IgD-negative memory B cell (primary cell): ENCODE data around the gene ADGRF4. TPM values are rescaled to one million over a fixed set of nuclear protein-coding genes. Genes with fewer than 3 reads are reported as not detected.
"Not testable (repeated sequence)": the region's sequence is repeated elsewhere in the genome, so short reads cannot be mapped to it uniquely, and the experiment has no call there.

ENCODE experiments used
- H3K27ac Mint-ChIP-seq, 3 donors: one replicate each; pipeline ENCODE4 v1.8.0; 2020 to 2022; ENCODE audit warnings: mild to moderate bottlenecking in 3 of 3, mixed read lengths in 3 of 3, moderate library complexity in 1 of 3
- H3K27me3 Mint-ChIP-seq: one replicate; pipeline ENCODE4 v1.8.0; 2021; ENCODE audit warnings: mixed read lengths
- H3K36me3 Mint-ChIP-seq: one replicate; pipeline ENCODE4 v1.8.0; 2020; ENCODE audit warnings: mild to moderate bottlenecking, mixed read lengths
- H3K4me1 Mint-ChIP-seq, 3 donors: one replicate each; pipeline ENCODE4 v1.8.0; 2020 to 2022; ENCODE audit warnings: mixed read lengths in 3 of 3, mild to moderate bottlenecking in 1 of 3
- H3K4me3 Mint-ChIP-seq, 4 donors: one replicate each; pipeline ENCODE4 v1.8.0; 2020 to 2022; ENCODE audit warnings: mild to moderate bottlenecking in 4 of 4, mixed read lengths in 4 of 4, moderate library complexity in 3 of 4
- H3K9me3 Mint-ChIP-seq, 3 donors: one replicate each; pipeline ENCODE4 v1.8.0; 2020 to 2021; ENCODE audit warnings: mixed read lengths in 3 of 3, mild to moderate bottlenecking in 1 of 3
- polyA plus RNA-seq: library from polyadenylated mRNA; unstranded; fragments of 300-500 nt; fragmentation: Illumina TruSeq; gene quantifications from one replicate; pipeline ENCODE4 v1.2.3, GENCODE V29; 2021

The ADGRF4 gene
- polyA plus RNA-seq, 1 donor from 2014 or later = not detected

DNA sequence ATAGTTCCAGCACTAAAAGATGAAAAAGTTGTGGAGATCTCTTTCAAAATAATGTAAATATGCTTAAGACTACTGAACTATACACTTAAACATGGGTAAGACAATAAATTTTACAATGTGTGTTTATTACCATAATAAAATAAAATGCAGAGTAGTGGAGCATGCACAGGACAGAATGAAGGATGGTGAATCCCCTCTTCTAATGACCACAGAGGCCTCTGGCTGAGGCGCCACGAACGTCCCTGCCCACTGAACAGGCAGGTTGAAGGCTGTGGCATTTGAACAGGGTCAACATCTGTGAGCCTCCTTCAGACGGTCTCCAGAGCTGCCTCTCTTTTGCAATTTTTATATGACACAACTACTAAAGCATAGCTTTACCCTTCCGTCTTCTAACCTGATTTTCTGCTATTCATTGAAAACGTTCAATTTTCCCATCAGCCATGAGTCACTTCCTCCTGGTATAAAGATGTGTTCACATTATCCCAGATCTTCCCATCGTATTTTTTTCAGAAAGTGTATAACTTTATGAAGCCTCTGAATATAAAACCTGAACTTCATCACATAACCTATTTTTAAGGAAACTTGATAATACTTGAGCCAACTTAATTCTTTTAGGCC lies 37.8 kb downstream of the ADGRF4 start:
- H3K4me3 Mint-ChIP-seq = no peak overlapping the region
- H3K9me3 Mint-ChIP-seq = no peaks in the 10 kb centered on the region
- H3K4me1 Mint-ChIP-seq = no peaks in the 10 kb centered on the region
- H3K36me3 Mint-ChIP-seq = no peaks in the 10 kb centered on the region
- no peak overlapping the region for H3K27ac Mint-ChIP-seq
- H3K27me3 Mint-ChIP-seq = no peaks in the 10 kb centered on the region

DNA sequence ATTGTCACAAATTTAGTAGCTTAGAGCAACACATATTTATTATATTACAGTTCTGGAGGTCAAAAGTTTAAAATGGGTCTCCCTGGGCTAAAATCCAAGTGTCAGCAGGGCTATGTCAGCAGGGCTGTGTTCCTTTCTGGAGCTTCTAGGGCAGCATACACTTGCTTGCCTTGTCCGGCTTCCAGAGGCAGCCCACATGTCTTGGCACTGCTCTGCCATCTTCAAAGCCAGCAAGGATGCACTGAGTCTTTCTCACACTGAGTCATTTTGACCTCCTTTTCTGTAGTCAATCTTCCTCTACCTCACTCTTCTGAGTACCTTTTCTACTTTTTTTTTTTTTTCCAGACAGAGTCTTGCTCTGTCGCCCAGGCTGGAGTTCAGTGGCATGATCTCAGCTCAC lies 39.0 kb downstream of the ADGRF4 start:
- Mint-ChIP-seq H3K36me3 (no peaks in the 10 kb centered on the region), H3K4me3 (no peak overlapping the region), H3K27me3 (no peaks in the 10 kb centered on the region), H3K27ac (no peak overlapping the region), H3K4me1 (no peaks in the 10 kb centered on the region), H3K9me3 (no peaks in the 10 kb centered on the region)

DNA sequence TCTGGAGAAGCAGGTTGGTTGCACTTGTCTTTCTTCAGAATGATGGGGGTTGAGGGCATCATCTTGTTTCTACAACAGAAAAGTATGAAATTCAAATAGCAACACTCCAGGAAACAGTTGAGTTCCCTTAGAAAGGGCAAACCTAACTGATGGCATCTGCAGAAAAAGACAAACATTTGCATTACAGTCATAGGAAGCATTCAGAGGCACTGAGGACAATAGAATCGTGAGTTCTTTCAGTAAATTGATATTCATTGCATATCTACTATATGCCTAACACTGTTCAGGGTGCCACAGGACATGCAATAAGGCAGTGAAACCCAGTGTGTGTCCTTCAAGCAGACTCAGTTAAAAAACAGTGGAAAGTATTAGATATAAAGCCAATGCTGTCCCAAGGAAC lies 42.3 kb downstream of the ADGRF4 start:
- H3K4me1 Mint-ChIP-seq = no peaks in the 10 kb centered on the region

DNA sequence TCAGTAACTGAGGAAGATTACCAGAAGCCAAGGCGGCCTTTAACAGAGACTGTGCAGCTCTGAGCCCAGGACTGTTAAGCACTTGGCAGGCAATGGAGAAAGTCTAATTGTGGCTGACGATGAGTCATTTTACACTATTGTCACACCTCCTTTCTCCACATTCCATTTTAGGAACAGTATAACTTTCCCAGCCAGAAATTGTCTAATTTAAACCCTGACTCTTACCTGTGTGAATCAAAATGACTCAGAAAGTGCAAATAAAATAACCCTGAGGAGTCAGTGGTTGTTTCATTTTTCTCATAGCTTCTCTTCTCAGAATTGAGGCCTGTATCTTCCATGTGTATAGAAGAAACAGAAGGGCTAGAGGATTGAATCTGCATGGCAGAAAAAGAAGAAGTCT lies 43.4 kb downstream of the ADGRF4 start:
- peaks cover 2% of the 10 kb centered on the region for H3K36me3 Mint-ChIP-seq
- H3K27me3 Mint-ChIP-seq = no peaks in the 10 kb centered on the region
- H3K9me3 Mint-ChIP-seq = peaks cover 0 to 2% (median 0%) of the 10 kb centered on the region in 3 donors
- H3K27ac Mint-ChIP-seq = no peak overlapping the region
- no peaks in the 10 kb centered on the region for H3K4me1 Mint-ChIP-seq
- no peak overlapping the region for H3K4me3 Mint-ChIP-seq

More for the DNA sequence above, 42.3 kb downstream of the ADGRF4 start:
- Mint-ChIP-seq H3K4me3 (no peak overlapping the region), H3K36me3 (peaks cover under 1% of the 10 kb centered on the region), H3K27ac (no peak overlapping the region), H3K9me3 (no peaks in the 10 kb centered on the region), H3K27me3 (no peaks in the 10 kb centered on the region)

DNA sequence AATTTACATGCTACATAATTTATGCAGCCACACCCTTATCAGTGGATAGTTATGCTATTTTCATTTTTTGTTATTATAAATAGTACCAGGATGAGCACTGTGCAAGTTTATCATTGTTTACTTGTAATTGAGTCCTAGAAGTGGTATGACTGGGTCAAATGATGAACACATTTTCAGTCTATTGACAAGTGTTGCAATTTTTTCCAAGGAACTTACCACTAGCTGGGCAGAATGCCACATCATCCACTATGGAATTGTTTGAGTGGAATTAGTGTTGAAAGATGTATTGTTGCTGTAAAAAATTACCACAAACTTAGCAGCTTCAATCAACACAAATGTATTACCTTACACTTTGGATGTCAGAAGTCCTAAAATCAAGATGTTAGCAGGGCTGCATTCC lies 45.4 kb downstream of the ADGRF4 start:
- no peaks in the 10 kb centered on the region for H3K27me3 Mint-ChIP-seq
- no peaks in the 10 kb centered on the region for H3K4me1 Mint-ChIP-seq
- H3K36me3 Mint-ChIP-seq = peaks cover 2% of the 10 kb centered on the region
- no peak overlapping the region for H3K27ac Mint-ChIP-seq
- no peak overlapping the region for H3K4me3 Mint-ChIP-seq
- H3K9me3 Mint-ChIP-seq = peaks cover 0 to 2% (median 0%) of the 10 kb centered on the region in 3 donors

DNA sequence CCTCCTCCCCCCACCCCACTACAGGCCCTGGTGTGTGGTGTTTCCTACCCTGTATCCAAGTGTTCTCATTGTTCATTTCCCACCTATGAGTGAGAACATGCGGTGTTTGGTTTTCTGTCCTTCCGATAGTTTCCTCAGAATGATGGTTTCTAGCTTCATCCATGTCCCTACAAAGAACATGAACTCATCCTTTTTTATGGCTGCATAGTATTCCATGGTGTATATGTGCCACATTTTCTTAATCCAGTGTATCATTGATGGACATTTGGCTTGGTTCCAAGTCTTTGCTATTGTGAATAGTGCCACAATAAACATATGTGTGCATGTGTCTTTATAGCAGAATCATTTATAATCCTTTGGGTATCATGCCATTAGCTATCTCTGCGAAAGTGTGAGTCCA lies 46.9 kb downstream of the ADGRF4 start:
- not testable (repeated sequence) for H3K9me3 Mint-ChIP-seq, H3K27ac Mint-ChIP-seq, H3K4me3 Mint-ChIP-seq, H3K27me3 Mint-ChIP-seq, H3K36me3 Mint-ChIP-seq, H3K4me1 Mint-ChIP-seq

DNA sequence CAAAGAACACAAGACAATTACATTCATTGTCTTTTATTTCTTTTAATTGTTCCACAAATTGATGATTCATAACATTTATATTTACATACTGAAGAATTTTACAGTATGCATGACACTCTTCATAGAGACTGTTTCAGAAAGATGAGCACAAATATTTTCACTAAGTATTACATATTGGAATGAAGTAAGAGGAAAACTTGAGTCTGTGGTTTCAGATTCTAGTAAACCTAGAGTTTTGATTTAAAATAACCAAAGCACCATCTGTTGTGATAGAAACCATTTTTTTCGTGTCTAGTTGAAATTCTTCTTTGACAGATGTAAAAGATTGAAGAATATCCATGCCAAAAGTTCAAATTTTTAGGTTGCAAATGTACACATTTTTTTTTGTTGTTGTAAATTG lies 51.4 kb downstream of the ADGRF4 start:
- Mint-ChIP-seq H3K4me1 (no peaks in the 10 kb centered on the region), H3K36me3 (peaks cover 2% of the 10 kb centered on the region), H3K4me3 (no peak overlapping the region), H3K27ac (no peak overlapping the region), H3K9me3 (peaks cover 0 to 10% (median 1%) of the 10 kb centered on the region in 3 donors), H3K27me3 (peaks cover 2% of the 10 kb centered on the region)

DNA sequence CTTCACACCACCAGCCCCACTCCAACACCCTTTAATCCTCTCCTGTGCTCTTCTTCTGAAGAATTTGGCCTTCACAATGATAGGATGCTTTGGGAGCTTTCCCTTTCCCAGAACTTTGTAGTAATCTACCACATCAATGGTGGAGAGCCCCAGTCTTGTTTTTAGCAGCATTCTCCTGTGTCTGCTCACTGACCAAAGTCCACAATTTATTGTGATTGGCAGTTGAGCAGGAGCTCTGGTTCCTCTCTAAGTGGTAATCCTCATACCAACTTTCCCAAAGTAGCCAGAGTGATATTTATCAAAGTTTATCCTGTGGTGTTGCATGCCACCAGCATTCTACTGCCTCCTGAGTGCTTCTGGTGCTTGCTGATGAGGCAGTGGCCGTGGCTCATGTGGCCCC lies 54.4 kb downstream of the ADGRF4 start:
- H3K4me1 Mint-ChIP-seq = no peaks in the 10 kb centered on the region

DNA sequence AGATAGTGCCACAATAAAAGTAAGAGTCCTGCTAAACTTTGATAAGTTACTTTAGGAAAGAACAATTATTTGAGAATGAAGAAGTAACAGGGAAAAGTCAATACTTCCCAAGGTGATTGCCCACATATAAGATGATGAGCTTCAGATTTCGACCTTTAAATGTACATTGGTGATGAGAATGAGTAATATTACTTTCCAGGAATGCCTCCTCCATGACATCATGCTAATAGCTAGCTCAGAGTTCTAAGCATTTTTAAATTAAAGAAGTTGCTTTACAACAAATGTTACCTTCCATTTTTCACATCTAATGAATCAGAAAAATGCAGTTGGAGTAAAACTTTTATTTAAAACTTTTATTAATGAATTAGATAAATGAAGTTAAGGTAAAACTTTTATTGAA lies 61.0 kb downstream of the ADGRF4 start:
- no peaks in the 10 kb centered on the region for H3K36me3 Mint-ChIP-seq
- no peaks in the 10 kb centered on the region for H3K9me3 Mint-ChIP-seq
- no peaks in the 10 kb centered on the region for H3K4me1 Mint-ChIP-seq
- H3K27ac Mint-ChIP-seq = no peak overlapping the region
- no peak overlapping the region for H3K4me3 Mint-ChIP-seq
- H3K27me3 Mint-ChIP-seq = peaks cover 3% of the 10 kb centered on the region

More for the DNA sequence above, 54.4 kb downstream of the ADGRF4 start:
- no peaks in the 10 kb centered on the region for H3K36me3 Mint-ChIP-seq
- H3K4me3 Mint-ChIP-seq = no peak overlapping the region
- no peak overlapping the region for H3K27ac Mint-ChIP-seq
- H3K27me3 Mint-ChIP-seq = peaks cover 4% of the 10 kb centered on the region
- peaks cover 0 to 7% (median 1%) of the 10 kb centered on the region in 3 donors for H3K9me3 Mint-ChIP-seq

DNA sequence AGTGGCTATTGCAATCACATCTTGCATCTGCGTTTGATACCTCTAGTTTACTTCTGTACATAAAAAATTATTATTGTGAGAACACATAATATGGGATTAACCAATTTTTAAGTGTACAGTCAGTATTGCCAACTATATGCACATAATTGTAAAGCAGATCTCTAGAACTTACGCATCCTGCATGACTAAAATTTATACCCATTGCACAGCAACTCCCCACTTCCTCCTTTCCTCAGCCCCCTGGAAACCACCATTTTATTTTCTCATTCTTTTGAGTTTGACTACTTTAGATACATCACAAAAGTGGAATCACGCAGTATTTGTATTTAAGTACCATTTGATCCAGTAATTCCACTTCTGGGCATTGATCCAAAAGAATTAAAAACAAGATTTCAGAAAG lies 64.1 kb downstream of the ADGRF4 start:
- H3K9me3 Mint-ChIP-seq = peaks cover 0 to 4% (median 0%) of the 10 kb centered on the region in 3 donors

DNA sequence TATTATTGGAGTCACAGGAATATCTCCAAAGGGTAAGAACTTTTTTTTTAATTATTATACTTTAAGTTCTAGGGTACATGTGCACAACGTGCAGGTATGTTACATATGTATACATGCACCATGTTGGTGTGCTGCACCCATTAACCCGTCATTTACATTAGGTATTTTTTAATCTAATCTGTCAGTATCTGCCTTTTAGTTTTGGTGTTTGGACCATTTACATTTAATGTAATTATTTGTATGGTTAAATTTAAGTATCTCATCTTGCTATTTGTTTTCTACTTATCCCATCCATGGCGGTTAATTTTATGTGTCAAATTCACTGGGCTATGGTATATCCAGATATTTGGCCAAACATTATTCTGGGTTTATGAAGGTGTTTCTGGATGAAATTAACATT lies 68.1 kb downstream of the ADGRF4 start:
- H3K36me3 Mint-ChIP-seq = peaks cover 2% of the 10 kb centered on the region
- peaks cover 0 to 4% (median 0%) of the 10 kb centered on the region in 3 donors for H3K9me3 Mint-ChIP-seq
- no peak overlapping the region for H3K27ac Mint-ChIP-seq
- H3K27me3 Mint-ChIP-seq = peaks cover 2% of the 10 kb centered on the region
- no peaks in the 10 kb centered on the region for H3K4me1 Mint-ChIP-seq
- H3K4me3 Mint-ChIP-seq = no peak overlapping the region

More for the DNA sequence above, 64.1 kb downstream of the ADGRF4 start:
- Mint-ChIP-seq H3K4me1 (no peaks in the 10 kb centered on the region), H3K36me3 (peaks cover 2% of the 10 kb centered on the region), H3K4me3 (no peak overlapping the region), H3K27me3 (no peaks in the 10 kb centered on the region), H3K27ac (no peak overlapping the region)

DNA sequence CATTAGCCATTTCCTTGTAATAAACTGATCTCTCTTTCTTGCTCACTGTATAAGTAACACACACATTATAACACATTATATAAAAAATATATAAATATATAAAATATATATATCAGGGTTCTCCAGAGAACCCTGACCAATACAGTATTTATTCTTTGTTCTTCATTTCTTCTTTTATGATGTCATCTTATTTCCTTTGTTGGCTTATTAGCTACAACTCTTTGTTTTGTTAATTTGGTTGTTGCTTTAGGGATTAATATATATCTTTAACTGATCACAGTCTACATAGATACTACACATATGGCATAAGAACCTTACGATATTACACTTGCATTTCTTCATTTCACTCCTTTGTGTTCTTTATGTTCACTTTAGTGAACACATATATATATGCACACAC lies 68.7 kb downstream of the ADGRF4 start:
- Mint-ChIP-seq H3K4me3 (no peak overlapping the region), H3K27me3 (peaks cover 2% of the 10 kb centered on the region), H3K9me3 (peaks cover 0 to 4% (median 0%) of the 10 kb centered on the region in 3 donors), H3K27ac (no peak overlapping the region), H3K36me3 (peaks cover 2% of the 10 kb centered on the region), H3K4me1 (no peaks in the 10 kb centered on the region)

DNA sequence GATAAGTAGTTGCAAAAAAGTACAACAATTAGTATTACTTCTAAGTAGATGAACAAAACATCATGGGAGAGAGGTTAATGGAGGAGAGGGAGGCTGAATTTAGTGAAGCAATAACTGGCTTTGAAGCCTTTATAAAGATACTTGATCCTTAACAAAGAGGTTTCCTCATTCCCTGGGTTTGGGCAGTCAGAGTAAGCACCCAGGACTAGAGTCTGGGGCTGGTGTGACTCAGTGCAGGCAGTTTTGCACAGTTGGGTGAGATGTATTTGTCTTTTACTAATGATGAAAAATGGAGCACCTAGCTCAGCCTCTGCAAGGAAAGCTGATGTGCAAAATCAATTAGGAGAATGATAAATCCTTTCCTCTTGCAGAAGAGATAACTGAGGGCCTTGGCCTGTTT lies 71.6 kb downstream of the ADGRF4 start:
- Mint-ChIP-seq H3K27ac (no peak overlapping the region), H3K9me3 (peaks cover 0 to 4% (median 0%) of the 10 kb centered on the region in 3 donors), H3K36me3 (peaks cover 2% of the 10 kb centered on the region), H3K27me3 (peaks cover 2% of the 10 kb centered on the region), H3K4me1 (no peaks in the 10 kb centered on the region), H3K4me3 (no peak overlapping the region)

Other genes with a start within 250 kb of the ADGRF4 start
- 5.7 TPM for gene CD2AP, start 220.8 kb upstream of the ADGRF4 start, polyA plus RNA-seq
- gene OPN5, start 83.5 kb downstream of the ADGRF4 start, polyA plus RNA-seq = not detected